Body of pancreas (tissue), 4 donors: ENCODE results near the gene SLCO3A1. TPM values are rescaled to one million over a fixed set of nuclear protein-coding genes. Genes with fewer than 3 reads are reported as not detected.

ENCODE experiments used
- ATAC-seq: fragments of 150-250 bp; one replicate; pipeline ENCODE4 v1.9.1; 2016
- DNase-seq, 4 donors: peaks; one replicate each; pipeline ENCODE4 v3.0.0-alpha.2; 2019
- H3K27ac ChIP-seq, 4 donors: fragments of 200-600 bp; sonication (generic); 1 replicate in 3 of 4; 2 replicates in 1 of 4; pipeline versions ENCODE4 v1.5.1 to v1.6.1; 2016 to 2019; ENCODE audit warnings: mild to moderate bottlenecking in 1 of 4, mixed read lengths in 1 of 4, moderate library complexity in 1 of 4
- H3K27me3 ChIP-seq, 2 donors: fragments of 200-600 bp; sonication (generic); one replicate each; pipeline ENCODE4 v1.6.0; 2016; ENCODE audit warnings: mild to moderate bottlenecking in 1 of 2
- H3K36me3 ChIP-seq, 2 donors: fragments of 200-600 bp; sonication (generic); replicated peaks in 1 of 2; 2 replicates each; pipeline ENCODE4 v1.5.1; 2016; ENCODE audit warnings: low read depth in 2 of 2; ENCODE audit not compliant: insufficient read depth in 1 of 2
- H3K4me1 ChIP-seq: fragments of 200-600 bp; sonication (generic); one replicate; pipeline ENCODE4 v1.6.0; 2016
- H3K4me3 ChIP-seq, 2 donors: fragments of 200-600 bp; sonication (generic); 1 replicate in 1 of 2; 2 replicates in 1 of 2; pipeline ENCODE4 v1.5.1; 2016 to 2019
- H3K9me3 ChIP-seq, 3 donors: fragments of 200-600 bp; sonication (generic); 1 replicate in 2 of 3; 2 replicates in 1 of 3; pipeline ENCODE4 v1.5.1; 2016
- CTCF ChIP-seq, 7 experiments: fragments of 450-650 bp in 4 of 7; fragments of 200-600 bp in 3 of 7; sonication (generic) in 3 of 7; IDR thresholded peaks; one replicate each; pipeline ENCODE4 v1.5.1; 2016 to 2019; ENCODE audit warnings: antibody characterized with exemption in 7 of 7
- POLR2A ChIP-seq, 3 donors: fragments of 450-650 bp; IDR thresholded peaks; one replicate each; pipeline ENCODE4 v1.6.1; 2016; ENCODE audit warnings: antibody characterized with exemption in 3 of 3, mild to moderate bottlenecking in 2 of 3
- WGBS, 2 donors: methylation state at CpG; one replicate each; pipeline ENCODE4 v1.1.5; 2017; 5-methylcytosine and 5-hydroxymethylcytosine counted together
- intact Hi-C: fragments of 100-400 bp; cut with DNase I; formaldehyde crosslinking; loops from one replicate; pipeline ENCODE4 v1.15.1; 2023
- total RNA-seq, 2 donors: library from RNA; depleted of rRNA; stranded (reverse); fragments of >200 nt; gene quantifications; one replicate each; pipeline ENCODE4 v1.1.0, GENCODE V29; 2016

SLCO3A1 gene
- total RNA-seq, 2 donors from 2014 or later: 5.7 to 12.9 TPM

GRCh38 chr15:92100301-92100700 lies 246.8 kb downstream of the SLCO3A1 start:
- Histone ChIP-seq H3K27me3 (no peaks in the 10 kb centered on the region), H3K27ac (no peak overlapping the region), H3K9me3 (no peaks in the 10 kb centered on the region), H3K36me3 (no peaks in the 10 kb centered on the region), H3K4me3 (no peak overlapping the region), H3K4me1 (peaks cover 3% of the 10 kb centered on the region)
- no peak for TF ChIP-seq CTCF (IDR thresholded peaks at IDR 0.05)
- no peak for TF ChIP-seq POLR2A (IDR thresholded peaks at IDR 0.05)
- intact Hi-C loops: no loop called here
- no peak for DNase-seq
- no peak for ATAC-seq
- 78 to 83% methylated on average over 2 of the region's 2 CpGs for WGBS, 2 donors

- Histone ChIP-seq H3K4me3 (no peak overlapping the region), H3K4me1 (peaks cover 3% of the 10 kb centered on the region), H3K27me3 (no peaks in the 10 kb centered on the region), H3K9me3 (no peaks in the 10 kb centered on the region), H3K36me3 (no peaks in the 10 kb centered on the region), H3K27ac (no peak overlapping the region)
- intact Hi-C loops: no loop called here
- no peak for TF ChIP-seq CTCF (IDR thresholded peaks at IDR 0.05)
- no peak for TF ChIP-seq POLR2A (IDR thresholded peaks at IDR 0.05)
- DNase-seq (no peak), ATAC-seq (no peak)
- 93 to 94% methylated on average over 2 of the region's 2 CpGs for WGBS, 2 donors
These were observed 247.2 kb downstream of the SLCO3A1 start for GRCh38 chr15:92100751-92101150.

- Histone ChIP-seq H3K27me3 (no peaks in the 10 kb centered on the region), H3K4me1 (peaks cover 3% of the 10 kb centered on the region), H3K9me3 (no peaks in the 10 kb centered on the region), H3K4me3 (no peak overlapping the region), H3K36me3 (no peaks in the 10 kb centered on the region), H3K27ac (no peak overlapping the region)
- intact Hi-C loops: no loop called here
- ATAC-seq (no peak), DNase-seq (no peak)
- 59 to 74% methylated on average over 9 of the region's 9 CpGs for WGBS, 2 donors
- TF ChIP-seq CTCF (IDR thresholded peaks at IDR 0.05) (no peak), POLR2A (IDR thresholded peaks at IDR 0.05) (no peak)
These were observed 248.3 kb downstream of the SLCO3A1 start for GRCh38 chr15:92101708-92102394.

GRCh38 chr15:92102395-92102755 lies 248.9 kb downstream of the SLCO3A1 start:
- 77 to 78% methylated on average over 2 of the region's 2 CpGs for WGBS, 2 donors
- DNase-seq (no peak), ATAC-seq (no peak)
- TF ChIP-seq CTCF (IDR thresholded peaks at IDR 0.05): no peak
- no peak for TF ChIP-seq POLR2A (IDR thresholded peaks at IDR 0.05)
- Histone ChIP-seq H3K27ac (no peak overlapping the region), H3K4me1 (peaks cover 2% of the 10 kb centered on the region), H3K36me3 (no peaks in the 10 kb centered on the region), H3K27me3 (no peaks in the 10 kb centered on the region), H3K9me3 (no peaks in the 10 kb centered on the region), H3K4me3 (no peak overlapping the region)
- intact Hi-C loops: no loop called here

GRCh38 chr15:92104072-92104471 lies 250.6 kb downstream of the SLCO3A1 start:
- ATAC-seq (no peak), DNase-seq (no peak)
- H3K27ac ChIP-seq: no peak overlapping the region
- 79 to 80% methylated on average over 16 of the region's 16 CpGs for WGBS, 2 donors
- H3K9me3 ChIP-seq: no peaks in the 10 kb centered on the region
- intact Hi-C loops: no loop called here
- no peaks in the 10 kb centered on the region for H3K4me1 ChIP-seq
- TF ChIP-seq POLR2A (IDR thresholded peaks at IDR 0.05) (no peak), CTCF (IDR thresholded peaks at IDR 0.05) (no peak)
- no peaks in the 10 kb centered on the region for H3K36me3 ChIP-seq
- H3K4me3 ChIP-seq: no peak overlapping the region
- no peaks in the 10 kb centered on the region for H3K27me3 ChIP-seq
